Measurements from ENCODE around the gene MYLIP.
"Not testable (repeated sequence)": the region's sequence is repeated elsewhere in the genome, so short reads cannot be mapped to it uniquely, and the experiment has no call there.

MYLIP gene

GRCh38 chr6:16146028-16146427 lies 17.1 kb downstream of the MYLIP start:
- DNase-seq: no peak

- no peak for DNase-seq
Observed at GRCh38 chr6:16146527-16146955, 17.7 kb downstream of the MYLIP start.

- DNase-seq: no peak
Observed at GRCh38 chr6:16148498-16148897, 19.6 kb downstream of the MYLIP start.

- no peak for DNase-seq
Observed at GRCh38 chr6:16149305-16149704, 20.4 kb downstream of the MYLIP start.

GRCh38 chr6:16150098-16150497 lies 21.2 kb downstream of the MYLIP start:
- DNase-seq: no peak

GRCh38 chr6:16153211-16153820 lies 24.4 kb downstream of the MYLIP start:
- no peak for DNase-seq

- no peak for DNase-seq
Observed at GRCh38 chr6:16154904-16155303, 26.0 kb downstream of the MYLIP start.

GRCh38 chr6:16157492-16157891 lies 28.6 kb downstream of the MYLIP start:
- DNase-seq: no peak

- DNase-seq: no peak
Observed at GRCh38 chr6:16157909-16158308, 29.0 kb downstream of the MYLIP start.

GRCh38 chr6:16158943-16159557 lies 30.2 kb downstream of the MYLIP start:
- DNase-seq: no peak

GRCh38 chr6:16160794-16161193 lies 31.9 kb downstream of the MYLIP start:
- DNase-seq: no peak

GRCh38 chr6:16162003-16162402 lies 33.1 kb downstream of the MYLIP start:
- DNase-seq: no peak

- no peak for DNase-seq
Observed at GRCh38 chr6:16163066-16163465, 34.2 kb downstream of the MYLIP start.

- no peak for DNase-seq
Observed at GRCh38 chr6:16163535-16164300, 34.8 kb downstream of the MYLIP start.

GRCh38 chr6:16165641-16166040 lies 36.8 kb downstream of the MYLIP start:
- DNase-seq: no peak

- no peak for DNase-seq
Observed at GRCh38 chr6:16166871-16167608, 38.2 kb downstream of the MYLIP start.

GRCh38 chr6:16168121-16168520 lies 39.2 kb downstream of the MYLIP start:
- DNase-seq: no peak

- no peak for DNase-seq
Observed at GRCh38 chr6:16168858-16169257, 40.0 kb downstream of the MYLIP start.

GRCh38 chr6:16171400-16171799 lies 42.5 kb downstream of the MYLIP start:
- DNase-seq: no peak

GRCh38 chr6:16173167-16173940 lies 44.5 kb downstream of the MYLIP start:
- DNase-seq: no peak

GRCh38 chr6:16174416-16175078 lies 45.7 kb downstream of the MYLIP start:
- DNase-seq: no peak

- not testable (repeated sequence) for DNase-seq
Observed at GRCh38 chr6:16176600-16176999, 47.7 kb downstream of the MYLIP start.

Data from activated effector memory CD4-positive, alpha-beta T cell treated with anti-CD3 and anti-CD28 coated beads, Interleukin-2, amount 50 U/mL, for 16 hours (primary cell).